Spinal cord (tissue), 10 donors: ENCODE data around the gene WBP11. TPM values are rescaled to one million over a fixed set of nuclear protein-coding genes. Genes with fewer than 3 reads are reported as not detected.

Source experiments
- DNase-seq, 6 donors: peaks; one replicate each; pipeline versions ENCODE4 v3.0.0 to v3.0.0-alpha.2; 2013 to 2015; ENCODE audit warnings: low spot score in 6 of 6, low read depth in 4 of 6
- H3K27ac ChIP-seq: one replicate; pipeline ENCODE4 v1.5.1; 2013; ENCODE audit warnings: low read depth, low read length, control low read depth
- H3K27me3 ChIP-seq: one replicate; pipeline ENCODE4 v1.6.1; 2013; ENCODE audit warnings: low read length; ENCODE audit not compliant: control insufficient read depth, insufficient read depth
- H3K36me3 ChIP-seq: one replicate; pipeline ENCODE4 v1.6.1; 2013; ENCODE audit warnings: low read length; ENCODE audit not compliant: control insufficient read depth, insufficient read depth
- H3K4me1 ChIP-seq: one replicate; pipeline ENCODE4 v1.6.1; 2013; ENCODE audit warnings: low read length; ENCODE audit not compliant: control insufficient read depth, insufficient read depth
- H3K4me3 ChIP-seq: one replicate; pipeline ENCODE4 v1.5.1; 2013; ENCODE audit warnings: low read depth, low read length, control low read depth
- H3K9me3 ChIP-seq: one replicate; pipeline ENCODE4 v1.6.1; 2013; ENCODE audit warnings: low read length; ENCODE audit not compliant: control insufficient read depth, insufficient read depth
- WGBS: methylation state at CpG from one replicate; pipeline ENCODE4 v1.1.5; 2013; ENCODE audit warnings: missing lambda C conversion rate; ENCODE audit not compliant: insufficient coverage; 5-methylcytosine and 5-hydroxymethylcytosine counted together
- polyA plus RNA-seq, 2 donors: library from polyadenylated mRNA; unstranded; fragments of 120-200 nt; gene quantifications; one replicate each; pipeline ENCODE4 v1.2.1, GENCODE V29; 2013; ENCODE audit not compliant: insufficient read length in 2 of 2
- total RNA-seq, 2 donors: library from RNA; depleted of rRNA in 1 of 2; stranded (reverse); fragments of 120-200 nt in 1 of 2; fragments of >200 nt in 1 of 2; gene quantifications; one replicate each; pipeline versions ENCODE4 v1.2.3 to v1.2.4, GENCODE V29; 2013 to 2014
- donor health status: healthy.

WBP11 gene
- total and polyA plus RNA-seq, 4 donors = 19.3 to 86.2 (median 50.7) TPM

GRCh38 chr12:14827043-14827442 is 23.8 kb upstream of the WBP11 start:
- 71% methylated on average over 1 of the region's 2 CpGs for WGBS
- Histone ChIP-seq H3K27me3 (no peaks in the 10 kb centered on the region), H3K9me3 (peaks cover 1% of the 10 kb centered on the region), H3K4me3 (no peak overlapping the region), H3K4me1 (no peaks in the 10 kb centered on the region), H3K36me3 (no peaks in the 10 kb centered on the region), H3K27ac (no peak overlapping the region)
- no peak for DNase-seq

DNA sequence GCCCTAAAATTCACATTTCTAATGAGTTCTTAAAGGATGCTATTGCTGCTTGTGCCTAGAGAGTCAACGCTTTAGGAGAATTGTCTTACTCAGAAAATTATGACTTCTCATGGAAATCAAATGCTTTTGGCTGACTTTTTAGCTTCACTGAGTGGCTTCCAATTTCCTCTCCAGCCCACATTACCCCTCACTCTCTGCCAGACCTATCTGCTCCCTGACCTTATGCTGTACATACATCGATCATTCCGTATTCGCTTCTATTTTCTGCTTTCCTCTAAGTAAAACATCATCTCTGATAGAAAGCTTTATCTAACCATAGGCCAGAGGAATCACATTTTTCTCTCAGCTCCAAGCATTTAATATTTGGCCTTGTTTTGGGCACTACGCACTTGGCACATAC is 23.2 kb upstream of the WBP11 start:
- Histone ChIP-seq H3K36me3 (no peaks in the 10 kb centered on the region), H3K27ac (no peak overlapping the region), H3K4me1 (no peaks in the 10 kb centered on the region), H3K4me3 (no peak overlapping the region), H3K9me3 (peaks cover 1% of the 10 kb centered on the region), H3K27me3 (no peaks in the 10 kb centered on the region)
- no peak for DNase-seq
- 96% methylated on average over 4 of the region's 5 CpGs for WGBS

GRCh38 chr12:14825256-14825655 is 22.0 kb upstream of the WBP11 start:
- H3K4me3 ChIP-seq = no peak overlapping the region
- DNase-seq = no peak
- H3K9me3 ChIP-seq = peaks cover 1% of the 10 kb centered on the region
- no peaks in the 10 kb centered on the region for H3K4me1 ChIP-seq
- no peaks in the 10 kb centered on the region for H3K27me3 ChIP-seq
- no peak overlapping the region for H3K27ac ChIP-seq
- no peaks in the 10 kb centered on the region for H3K36me3 ChIP-seq

GRCh38 chr12:14824012-14824634 is 20.8 kb upstream of the WBP11 start:
- H3K4me1 ChIP-seq = no peaks in the 10 kb centered on the region
- no peak for DNase-seq
- H3K36me3 ChIP-seq = no peaks in the 10 kb centered on the region
- H3K9me3 ChIP-seq = peaks cover 1% of the 10 kb centered on the region
- H3K27me3 ChIP-seq = no peaks in the 10 kb centered on the region
- no peak overlapping the region for H3K27ac ChIP-seq
- no peak overlapping the region for H3K4me3 ChIP-seq
- WGBS = no CpG with 5 or more reads among the region's 1 CpG

DNA sequence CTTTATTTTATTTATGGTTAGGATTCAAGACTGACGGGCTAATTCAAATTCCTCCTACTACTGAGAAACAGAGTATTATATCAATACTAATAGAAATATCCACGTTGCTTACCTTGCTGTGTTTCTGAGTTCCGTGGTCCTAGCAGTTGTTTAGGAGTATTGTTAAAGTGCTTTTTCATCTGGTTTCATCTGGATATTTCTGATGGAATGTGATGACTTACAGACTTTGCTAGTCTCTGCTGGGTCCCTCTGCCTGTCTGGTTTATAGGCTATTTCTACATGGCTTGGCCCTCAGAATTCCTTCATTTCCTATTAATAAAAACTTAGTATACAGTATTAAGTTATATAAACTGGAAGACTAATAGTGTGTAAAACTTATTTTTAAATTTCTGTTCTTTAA is 10.7 kb upstream of the WBP11 start, which contains the start of gene SMCO3:
Gene SMCO3, minus strand, starts transcription at position 169 of the 400 bp plus-strand sequence. CDS start 7,502 bp downstream, outside the sequence.
- Histone ChIP-seq H3K4me3 (peak within 1 kb of the TSS; percentile 16), H3K36me3 (no peaks in the 10 kb centered on the region), H3K9me3 (no peaks in the 10 kb centered on the region), H3K4me1 (no peaks in the 10 kb centered on the region), H3K27ac (no peak within 1 kb of the TSS), H3K27me3 (no peaks in the 10 kb centered on the region)
- no peak for DNase-seq
- WGBS = no CpG with 5 or more reads among the region's 3 CpGs

GRCh38 chr12:14811486-14811885 is 8.2 kb upstream of the WBP11 start:
- Histone ChIP-seq H3K36me3 (no peaks in the 10 kb centered on the region), H3K27me3 (no peaks in the 10 kb centered on the region), H3K27ac (no peak overlapping the region), H3K4me1 (no peaks in the 10 kb centered on the region), H3K9me3 (no peaks in the 10 kb centered on the region), H3K4me3 (no peak overlapping the region)
- DNase-seq = no peak
- no CpG with 5 or more reads among the region's 2 CpGs for WGBS

DNA sequence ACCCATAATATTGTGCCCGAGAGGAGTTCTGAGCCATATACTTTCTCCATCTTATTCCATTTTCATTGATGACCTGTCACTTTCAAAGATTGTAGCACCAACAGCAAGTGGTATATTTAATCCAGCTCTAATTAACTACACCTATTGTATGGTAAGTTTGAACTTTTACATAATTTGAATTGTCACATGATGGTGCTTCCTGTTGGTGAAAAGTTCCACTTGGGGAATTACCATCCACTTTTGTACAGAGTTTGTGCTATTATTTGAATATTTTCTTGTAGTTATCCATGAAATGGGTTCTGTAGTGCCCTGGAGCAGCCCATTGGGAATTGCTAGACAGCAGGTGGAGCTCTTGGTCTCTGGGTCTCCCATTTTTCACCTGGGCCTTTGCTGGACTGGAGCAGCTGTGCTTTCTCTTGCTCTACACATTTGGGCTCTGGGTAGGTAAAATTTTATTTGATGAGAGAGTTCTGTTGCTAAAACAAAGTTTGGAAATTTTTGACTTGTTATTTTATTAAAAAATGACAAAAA is 7.7 kb upstream of the WBP11 start:
- Histone ChIP-seq H3K27ac (no peak overlapping the region), H3K9me3 (no peaks in the 10 kb centered on the region), H3K36me3 (no peaks in the 10 kb centered on the region), H3K27me3 (no peaks in the 10 kb centered on the region), H3K4me3 (no peak overlapping the region), H3K4me1 (no peaks in the 10 kb centered on the region)
- no peak for DNase-seq
- no CpG with 5 or more reads among the region's 1 CpG for WGBS

DNA sequence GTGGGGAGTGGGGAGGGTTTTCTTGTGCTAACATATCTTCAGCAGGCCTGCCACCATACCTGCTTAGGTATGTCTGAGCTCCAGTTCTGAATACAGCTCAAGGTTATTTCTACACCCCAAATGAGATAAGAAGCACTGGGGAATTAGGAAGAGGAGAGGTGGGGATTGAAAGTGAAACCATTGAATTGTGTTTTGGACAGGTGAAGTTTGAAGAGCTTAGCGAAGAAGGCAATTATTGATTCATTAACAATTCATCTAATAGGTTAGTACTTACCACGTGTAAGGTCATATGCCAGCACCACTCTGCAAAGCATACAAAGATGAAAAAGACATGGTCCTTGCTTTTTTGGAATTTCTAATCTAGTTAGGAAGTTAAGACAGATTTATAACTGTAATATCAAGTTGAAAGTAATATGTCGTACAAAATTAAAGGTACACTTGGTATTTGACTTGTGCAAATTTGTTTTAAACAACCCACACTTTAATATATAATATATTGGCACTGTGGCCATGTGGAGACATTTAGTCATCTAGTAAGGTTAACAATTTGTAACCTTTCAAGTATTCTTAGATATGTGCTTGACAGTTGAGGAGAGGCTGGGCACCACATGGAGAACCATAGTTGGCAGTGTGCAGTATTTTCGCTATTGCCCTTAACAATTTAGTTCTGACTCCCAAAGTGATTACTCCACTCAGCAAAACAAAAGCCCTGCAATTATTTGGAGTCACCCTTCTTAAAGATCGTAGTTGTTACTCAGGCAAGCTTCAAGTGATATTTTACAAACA is 7.1 kb upstream of the WBP11 start:
- DNase-seq = no peak
- 90% methylated on average over 2 of the region's 5 CpGs for WGBS
- Histone ChIP-seq H3K36me3 (no peaks in the 10 kb centered on the region), H3K4me3 (no peak overlapping the region), H3K27me3 (no peaks in the 10 kb centered on the region), H3K4me1 (no peaks in the 10 kb centered on the region), H3K27ac (no peak overlapping the region), H3K9me3 (no peaks in the 10 kb centered on the region)

- Histone ChIP-seq H3K9me3 (no peaks in the 10 kb centered on the region), H3K27me3 (no peaks in the 10 kb centered on the region), H3K4me1 (no peaks in the 10 kb centered on the region), H3K36me3 (no peaks in the 10 kb centered on the region), H3K27ac (peak overlapping the region; percentile 82), H3K4me3 (peak overlapping the region; percentile 78)
- DNase-seq = no peak
- WGBS = 0% methylated on average over 3 of the region's 12 CpGs
Observed at GRCh38 chr12:14803830-14804160, 517 bp upstream of the WBP11 start.

- H3K27ac ChIP-seq = peak overlapping the region; percentile 90
- peak overlapping the region; percentile 78 for H3K4me3 ChIP-seq
- DNase-seq = peak in 1 of 6 donors; percentile 28
- no peaks in the 10 kb centered on the region for H3K27me3 ChIP-seq
- H3K4me1 ChIP-seq = no peaks in the 10 kb centered on the region
- 0% methylated on average over 5 of the region's 7 CpGs for WGBS
- H3K9me3 ChIP-seq = no peaks in the 10 kb centered on the region
- H3K36me3 ChIP-seq = no peaks in the 10 kb centered on the region
Observed at GRCh38 chr12:14802721-14803010, 612 bp downstream of the WBP11 start.
